PC-9 (cell line): Measurements from ENCODE around the gene GPR45. TPM values are rescaled to one million over a fixed set of nuclear protein-coding genes. Genes with fewer than 3 reads are reported as not detected.

Experiments used
- BruUV-seq: library from RNA; stranded (reverse); fragments of 400-500 nt; replicated peaks from 2 replicates; lab custom pipeline; 2021; lab: Mats Ljungman, UMichigan
- CTCF ChIA-PET: fragments of 300-600 bp; sonication (Branson Sonifier 250); formaldehyde crosslinking; loops from one replicate; lab custom pipeline; 2022; ENCODE audit warnings: antibody characterized with exemption; lab: Charles Lee
- POLR2A ChIA-PET: fragments of 300-600 bp; sonication (Branson Sonifier 250); formaldehyde crosslinking; loops from one replicate; lab custom pipeline; 2022; ENCODE audit warnings: antibody characterized with exemption; ENCODE audit not compliant: unreplicated experiment; lab: Charles Lee
- DNase-seq, 2 experiments: peaks; one replicate each; pipeline versions ENCODE4 v3.0.0 to v3.0.0-alpha.2; 2015 to 2022; ENCODE audit warnings: mixed read lengths in 1 of 2
- H2AFZ ChIP-seq: fragments of 200-600 bp; sonication (generic); 2 replicates; pipeline ENCODE4 v1.8.1; 2017; ENCODE audit warnings: antibody characterized with exemption
- H3F3A ChIP-seq: fragments of 200-600 bp; sonication (generic); 2 replicates; pipeline ENCODE4 v1.8.1; 2017; ENCODE audit warnings: antibody characterized with exemption, mild to moderate bottlenecking, low read depth; ENCODE audit not compliant: insufficient read depth
- H3K27ac ChIP-seq: fragments of 200-600 bp; sonication (generic); 2 replicates; pipeline ENCODE4 v1.6.1; 2016; ENCODE audit warnings: mixed run types
- H3K27me3 ChIP-seq: fragments of 200-600 bp; sonication (generic); 2 replicates; pipeline ENCODE4 v1.6.1; 2016; ENCODE audit warnings: low read depth, mixed run types; ENCODE audit not compliant: insufficient read depth
- H3K36me3 ChIP-seq: fragments of 200-600 bp; sonication (generic); 2 replicates; pipeline ENCODE4 v1.6.1; 2016; ENCODE audit warnings: low read depth, mixed run types
- H3K4me1 ChIP-seq: fragments of 200-600 bp; sonication (generic); replicated peaks from 2 replicates; pipeline ENCODE4 v1.6.1; 2016; ENCODE audit warnings: mixed run types; ENCODE audit not compliant: insufficient read depth
- H3K4me2 ChIP-seq: fragments of 200-600 bp; sonication (generic); 2 replicates; pipeline ENCODE4 v1.6.1; 2017; ENCODE audit warnings: mixed run types
- H3K4me3 ChIP-seq: fragments of 200-600 bp; sonication (generic); 2 replicates; pipeline ENCODE4 v1.6.1; 2016; ENCODE audit warnings: mixed run types
- H3K79me2 ChIP-seq: fragments of 200-600 bp; sonication (generic); 2 replicates; pipeline ENCODE4 v1.6.1; 2017; ENCODE audit warnings: low read depth, mixed run types
- H3K9me2 ChIP-seq: fragments of 200-600 bp; sonication (generic); 2 replicates; pipeline ENCODE4 v1.8.1; 2017; ENCODE audit warnings: mild to moderate bottlenecking; ENCODE audit not compliant: insufficient read depth
- H3K9me3 ChIP-seq: fragments of 200-600 bp; sonication (generic); 2 replicates; pipeline ENCODE4 v1.8.1; 2016; ENCODE audit warnings: low read depth; ENCODE audit not compliant: insufficient read depth
- H4K20me1 ChIP-seq: fragments of 200-600 bp; sonication (generic); 2 replicates; pipeline ENCODE4 v1.8.1; 2017; ENCODE audit not compliant: insufficient read depth
- EZH2 ChIP-seq: fragments of 200-600 bp; sonication (generic); IDR thresholded peaks from 2 replicates; pipeline ENCODE4 v1.8.0; 2017; ENCODE audit warnings: antibody characterized with exemption, low read depth
- intact Hi-C: fragments of 100-400 bp; cut with micrococcal nuclease; formaldehyde crosslinking; loops from one replicate; pipeline ENCODE4 v1.10.0; 2022; ENCODE audit not compliant: unreplicated experiment
- total RNA-seq: library from RNA; stranded (reverse); gene quantifications from 2 replicates; pipeline ENCODE4 v1.2.3, GENCODE V29; 2021
- TF ChIP-seq, protein P1 (sequence below): fragments of 200-600 bp; sonication (generic); conservative IDR thresholded peaks from 2 replicates; pipeline ENCODE4 v1.6.1; 2017; ENCODE audit warnings: mixed run types, antibody characterized with exemption, mild to moderate bottlenecking, moderate library complexity

The GPR45 gene
- total RNA-seq, 1 experiment from 2014 or later, result not detected

DNA sequence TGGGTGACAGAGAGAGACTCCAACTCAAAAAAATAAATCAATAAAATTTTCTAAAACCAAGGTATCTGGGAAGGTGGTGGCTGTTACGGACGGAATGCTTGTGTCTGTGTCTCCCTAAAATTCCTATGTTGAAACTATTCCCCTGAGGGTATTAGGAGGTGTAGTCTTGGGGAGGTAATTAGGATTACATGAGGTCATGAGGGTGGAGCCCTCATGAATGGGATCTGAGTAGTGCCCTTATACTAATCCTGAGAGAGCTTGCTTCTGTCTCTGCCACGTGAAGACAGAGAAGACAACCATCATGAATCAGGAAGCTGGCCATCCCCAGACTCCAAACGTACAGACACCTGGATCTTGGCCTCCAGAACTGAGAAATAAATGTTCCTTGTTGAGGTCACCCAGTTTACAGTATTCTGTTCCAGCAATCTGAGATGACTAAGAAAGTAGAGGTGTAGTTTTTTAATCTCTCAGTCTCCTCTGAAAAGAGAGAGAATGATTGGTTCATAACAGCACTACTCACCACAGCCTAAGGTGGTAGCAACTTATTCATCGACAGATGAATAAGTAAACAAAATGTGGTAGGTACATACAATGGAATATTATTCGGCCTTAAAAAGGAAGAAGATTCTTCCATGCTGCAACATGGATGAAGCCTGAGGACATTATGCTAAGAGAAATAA lies 49.6 kb downstream of the GPR45 start:
- Histone ChIP-seq H4K20me1 (peaks cover 8% of the 10 kb centered on the region; the same call in 1 of the 2 replicates), H3K27me3 (no peaks in the 10 kb centered on the region), H3F3A (no peaks in the 10 kb centered on the region), H2AFZ (no peak overlapping the region), H3K4me1 (no peaks in the 10 kb centered on the region), H3K27ac (no peak overlapping the region), H3K79me2 (no peaks in the 10 kb centered on the region), H3K9me3 (no peaks in the 10 kb centered on the region), H3K4me2 (no peak overlapping the region), H3K9me2 (no peaks in the 10 kb centered on the region), H3K36me3 (no peaks in the 10 kb centered on the region), H3K4me3 (no peak overlapping the region)
- CTCF ChIA-PET, result no interaction called here
- intact Hi-C loops, result no loop called here
- no TSS peak for BruUV-seq
- no peak for DNase-seq
- POLR2A ChIA-PET, result interaction anchor here (0.6 kb wide), 1 partner anchor 226 kb away, joined by 12 read pairs; no protein-coding TSS in a partner anchor
- TF ChIP-seq EZH2, result no peak
- TF ChIP-seq, protein P1, sequence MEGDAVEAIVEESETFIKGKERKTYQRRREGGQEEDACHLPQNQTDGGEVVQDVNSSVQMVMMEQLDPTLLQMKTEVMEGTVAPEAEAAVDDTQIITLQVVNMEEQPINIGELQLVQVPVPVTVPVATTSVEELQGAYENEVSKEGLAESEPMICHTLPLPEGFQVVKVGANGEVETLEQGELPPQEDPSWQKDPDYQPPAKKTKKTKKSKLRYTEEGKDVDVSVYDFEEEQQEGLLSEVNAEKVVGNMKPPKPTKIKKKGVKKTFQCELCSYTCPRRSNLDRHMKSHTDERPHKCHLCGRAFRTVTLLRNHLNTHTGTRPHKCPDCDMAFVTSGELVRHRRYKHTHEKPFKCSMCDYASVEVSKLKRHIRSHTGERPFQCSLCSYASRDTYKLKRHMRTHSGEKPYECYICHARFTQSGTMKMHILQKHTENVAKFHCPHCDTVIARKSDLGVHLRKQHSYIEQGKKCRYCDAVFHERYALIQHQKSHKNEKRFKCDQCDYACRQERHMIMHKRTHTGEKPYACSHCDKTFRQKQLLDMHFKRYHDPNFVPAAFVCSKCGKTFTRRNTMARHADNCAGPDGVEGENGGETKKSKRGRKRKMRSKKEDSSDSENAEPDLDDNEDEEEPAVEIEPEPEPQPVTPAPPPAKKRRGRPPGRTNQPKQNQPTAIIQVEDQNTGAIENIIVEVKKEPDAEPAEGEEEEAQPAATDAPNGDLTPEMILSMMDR, result no peak

DNA sequence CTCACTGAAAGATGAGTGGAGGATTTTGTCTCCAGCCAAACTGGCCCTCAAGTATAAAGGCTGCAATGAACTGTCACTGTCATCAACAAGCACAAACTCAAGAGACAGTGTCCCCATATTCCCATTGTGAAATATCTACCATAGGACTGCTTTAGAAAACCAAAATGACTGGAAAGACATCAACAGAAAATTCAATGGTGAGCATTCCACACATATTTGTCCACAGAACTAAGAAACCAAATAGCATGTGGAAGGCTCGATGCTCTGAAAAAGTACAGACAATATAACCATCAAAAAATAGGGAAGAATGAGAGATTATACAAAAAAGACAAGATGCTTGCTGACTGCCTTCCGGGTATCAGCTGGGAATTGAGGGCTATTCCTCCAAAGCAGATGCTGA lies 50.4 kb downstream of the GPR45 start:
- BruUV-seq, result no TSS peak
- Histone ChIP-seq H2AFZ (no peak overlapping the region), H4K20me1 (peaks cover 8% of the 10 kb centered on the region; the same call in 1 of the 2 replicates), H3F3A (no peaks in the 10 kb centered on the region), H3K4me2 (no peak overlapping the region), H3K4me1 (no peaks in the 10 kb centered on the region), H3K9me2 (no peaks in the 10 kb centered on the region), H3K36me3 (no peaks in the 10 kb centered on the region), H3K27ac (no peak overlapping the region), H3K79me2 (no peaks in the 10 kb centered on the region), H3K4me3 (no peak overlapping the region), H3K9me3 (no peaks in the 10 kb centered on the region), H3K27me3 (no peaks in the 10 kb centered on the region)
- no peak for TF ChIP-seq EZH2
- TF ChIP-seq, protein P1, result no peak
- no peak for DNase-seq
- POLR2A ChIA-PET, result interaction anchor here (0.5 kb wide), 1 partner anchor 165 kb away, joined by 7 read pairs; no protein-coding TSS in a partner anchor
- intact Hi-C loops, result no loop called here
- CTCF ChIA-PET, result no interaction called here

Other genes starting within 250 kb of the GPR45 start
- gene MRPS9, start 203.7 kb upstream of the GPR45 start, total RNA-seq, result 24.5 and 27.0 TPM in 2 replicates
- 11.4 and 16.7 TPM in 2 replicates for gene TGFBRAP1, start 88.0 kb downstream of the GPR45 start, total RNA-seq
- 16.2 and 19.8 TPM in 2 replicates for gene C2orf49, start 95.8 kb downstream of the GPR45 start, total RNA-seq
- gene FHL2, start 157.3 kb downstream of the GPR45 start, total RNA-seq, result 109 and 117 TPM in 2 replicates